ENCODE results near the gene EBF4. TPM values are rescaled to one million over a fixed set of nuclear protein-coding genes. Genes with fewer than 3 reads are reported as not detected.
"Not testable (repeated sequence)": the region's sequence is repeated elsewhere in the genome, so short reads cannot be mapped to it uniquely, and the experiment has no call there.

EBF4 gene
- total RNA-seq, 1 donor from 2014 or later: 12.3 TPM

GRCh38 chr20:2804041-2804828 is 111.7 kb downstream of the EBF4 start:
- H3K9me3 Mint-ChIP-seq: no peaks in the 10 kb centered on the region
- H3K27ac Mint-ChIP-seq: no peak overlapping the region
- peaks cover 80% of the 10 kb centered on the region for H3K27me3 Mint-ChIP-seq (ENCODE audit: insufficient read depth)
- peaks cover 8% of the 10 kb centered on the region for H3K36me3 Mint-ChIP-seq (ENCODE audit: low read depth)
- no peak for DNase-seq (ENCODE audit: low spot score)
- H3K4me1 Mint-ChIP-seq (ENCODE audit: low read depth): peaks cover 23% of the 10 kb centered on the region
- no peak overlapping the region for H3K4me3 Mint-ChIP-seq
- intact Hi-C loops (cut with micrococcal nuclease): no loop called here

GRCh38 chr20:2804852-2805688 is 112.5 kb downstream of the EBF4 start:
- Mint-ChIP-seq H3K4me3 (no peak overlapping the region), H3K27ac (no peak overlapping the region), H3K36me3 (ENCODE audit: low read depth) (peaks cover 4% of the 10 kb centered on the region), H3K27me3 (ENCODE audit: insufficient read depth) (peaks cover 77% of the 10 kb centered on the region), H3K9me3 (no peaks in the 10 kb centered on the region), H3K4me1 (ENCODE audit: low read depth) (peaks cover 15% of the 10 kb centered on the region)
- intact Hi-C loops (cut with micrococcal nuclease): no loop called here
- DNase-seq (ENCODE audit: low spot score): no peak

GRCh38 chr20:2805689-2806350 is 113.2 kb downstream of the EBF4 start:
- intact Hi-C loops (cut with micrococcal nuclease): no loop called here
- no peak overlapping the region for H3K27ac Mint-ChIP-seq
- H3K4me1 Mint-ChIP-seq (ENCODE audit: low read depth): peaks cover 10% of the 10 kb centered on the region
- H3K9me3 Mint-ChIP-seq: peaks cover under 1% of the 10 kb centered on the region
- peaks cover 3% of the 10 kb centered on the region for H3K36me3 Mint-ChIP-seq (ENCODE audit: low read depth)
- no peak overlapping the region for H3K4me3 Mint-ChIP-seq
- H3K27me3 Mint-ChIP-seq (ENCODE audit: insufficient read depth): peaks cover 77% of the 10 kb centered on the region
- no peak for DNase-seq (ENCODE audit: low spot score)

- no peak for DNase-seq (ENCODE audit: low spot score)
- peaks cover 3% of the 10 kb centered on the region for H3K36me3 Mint-ChIP-seq (ENCODE audit: low read depth)
- H3K27ac Mint-ChIP-seq: no peak overlapping the region
- peaks cover 77% of the 10 kb centered on the region for H3K27me3 Mint-ChIP-seq (ENCODE audit: insufficient read depth)
- intact Hi-C loops (cut with micrococcal nuclease): no loop called here
- peaks cover 5% of the 10 kb centered on the region for H3K4me1 Mint-ChIP-seq (ENCODE audit: low read depth)
- no peak overlapping the region for H3K4me3 Mint-ChIP-seq
- peaks cover 5% of the 10 kb centered on the region for H3K9me3 Mint-ChIP-seq
Observed at GRCh38 chr20:2806351-2806701, 113.7 kb downstream of the EBF4 start.

- peaks cover 7% of the 10 kb centered on the region for H3K9me3 Mint-ChIP-seq
- no peak overlapping the region for H3K4me3 Mint-ChIP-seq
- H3K27me3 Mint-ChIP-seq (ENCODE audit: insufficient read depth): peaks cover 77% of the 10 kb centered on the region
- DNase-seq (ENCODE audit: low spot score): no peak
- intact Hi-C loops (cut with micrococcal nuclease): no loop called here
- H3K27ac Mint-ChIP-seq: no peak overlapping the region
- no peaks in the 10 kb centered on the region for H3K4me1 Mint-ChIP-seq (ENCODE audit: low read depth)
- H3K36me3 Mint-ChIP-seq (ENCODE audit: low read depth): peaks cover 3% of the 10 kb centered on the region
Observed at GRCh38 chr20:2807019-2807418, 114.4 kb downstream of the EBF4 start.

GRCh38 chr20:2807929-2808328 is 115.3 kb downstream of the EBF4 start:
- H3K4me1 Mint-ChIP-seq (ENCODE audit: low read depth); H3K27ac Mint-ChIP-seq; DNase-seq (ENCODE audit: low spot score); H3K36me3 Mint-ChIP-seq (ENCODE audit: low read depth); H3K4me3 Mint-ChIP-seq; intact Hi-C loops (cut with micrococcal nuclease): not testable (repeated sequence)
- Mint-ChIP-seq H3K9me3 (peaks cover 14% of the 10 kb centered on the region), H3K27me3 (ENCODE audit: insufficient read depth) (peaks cover 74% of the 10 kb centered on the region)

GRCh38 chr20:2809690-2810089 is 117.1 kb downstream of the EBF4 start:
- no peak for DNase-seq (ENCODE audit: low spot score)
- Mint-ChIP-seq H3K9me3 (peaks cover 19% of the 10 kb centered on the region), H3K36me3 (ENCODE audit: low read depth) (no peaks in the 10 kb centered on the region), H3K27me3 (ENCODE audit: insufficient read depth) (peaks cover 62% of the 10 kb centered on the region), H3K4me3 (no peak overlapping the region), H3K4me1 (ENCODE audit: low read depth) (no peaks in the 10 kb centered on the region), H3K27ac (no peak overlapping the region)
- intact Hi-C loops (cut with micrococcal nuclease): no loop called here

Other genes starting within 250 kb of the EBF4 start
- gene SNRPB, start 222.0 kb upstream of the EBF4 start, total RNA-seq: 533 and 548 TPM in 2 replicates
- 18.2 and 21.6 TPM in 2 replicates for gene ZNF343, start 183.9 kb upstream of the EBF4 start, total RNA-seq
- not detected in 2 replicates for gene TMC2, start 156.2 kb upstream of the EBF4 start, total RNA-seq
- 863 and 897 TPM in 2 replicates for gene NOP56, start 40.1 kb upstream of the EBF4 start, total RNA-seq
- 116 and 125 TPM in 2 replicates for gene IDH3B, start 28.6 kb upstream of the EBF4 start, total RNA-seq
- 0.31 and 0.76 TPM in 2 replicates for gene CPXM1, start 107.8 kb downstream of the EBF4 start, total RNA-seq
- not detected in 2 replicates for gene C20orf141, start 122.2 kb downstream of the EBF4 start, total RNA-seq
- gene TMEM239, start 123.6 kb downstream of the EBF4 start, total RNA-seq: not detected in 2 replicates
- gene PCED1A, start 147.9 kb downstream of the EBF4 start, total RNA-seq: 24.0 and 27.9 TPM in 2 replicates
- 46.0 and 48.9 TPM in 2 replicates for gene VPS16, start 148.0 kb downstream of the EBF4 start, total RNA-seq
- 64.0 and 67.5 TPM in 2 replicates for gene PTPRA, start 180.7 kb downstream of the EBF4 start, total RNA-seq